OCI-LY1 (cell line): ENCODE measurements around the gene IGF1R.

Source experiments
- H2AFZ ChIP-seq: fragments of 200-600 bp; sonication (generic), shearing (Covaris generic); 2 replicates; pipeline ENCODE4 v1.6.0; 2014; ENCODE audit warnings: antibody characterized with exemption, mild to moderate bottlenecking, low read length
- H3F3A ChIP-seq: fragments of 200-600 bp; sonication (generic), shearing (Covaris generic); 2 replicates; pipeline ENCODE4 v1.6.0; 2014; ENCODE audit warnings: mild to moderate bottlenecking, antibody characterized with exemption, low read length, moderate library complexity; ENCODE audit not compliant: insufficient read depth
- H3K27ac ChIP-seq: fragments of 200-600 bp; sonication (generic); 2 replicates; pipeline ENCODE4 v1.5.1; 2014; ENCODE audit warnings: low read length, mixed run types, mild to moderate bottlenecking, low read depth; ENCODE audit not compliant: poor library complexity, severe bottlenecking
- H3K27me3 ChIP-seq: fragments of 200-600 bp; sonication (generic); 2 replicates; pipeline ENCODE4 v1.6.0; 2014; ENCODE audit warnings: antibody characterized with exemption, mild to moderate bottlenecking, low read length, moderate library complexity; ENCODE audit not compliant: insufficient read depth
- H3K36me3 ChIP-seq: fragments of 200-600 bp; sonication (generic); 2 replicates; pipeline ENCODE4 v1.6.1; 2014; ENCODE audit warnings: mild to moderate bottlenecking, antibody characterized with exemption, low read length, moderate library complexity, mixed read lengths; ENCODE audit not compliant: insufficient read depth
- H3K4me1 ChIP-seq: fragments of 200-600 bp; sonication (generic); 2 replicates; pipeline ENCODE4 v1.5.1; 2014; ENCODE audit warnings: mild to moderate bottlenecking, low read length, moderate library complexity; ENCODE audit not compliant: insufficient read depth, severe bottlenecking
- H3K4me2 ChIP-seq: fragments of 200-600 bp; sonication (generic), shearing (Covaris generic); 2 replicates; pipeline ENCODE4 v1.6.1; 2014; ENCODE audit warnings: low read length
- H3K4me3 ChIP-seq: fragments of 200-600 bp; sonication (generic); 2 replicates; pipeline ENCODE4 v1.5.1; 2014; ENCODE audit warnings: low read length, low read depth, mild to moderate bottlenecking, mixed read lengths; ENCODE audit not compliant: poor library complexity, severe bottlenecking
- H3K79me2 ChIP-seq: fragments of 200-600 bp; shearing (Covaris generic); 2 replicates; pipeline ENCODE4 v1.6.1; 2016; ENCODE audit warnings: mixed run types, low read length, mixed read lengths; ENCODE audit not compliant: insufficient read depth
- H3K9ac ChIP-seq: fragments of 200-600 bp; sonication (generic), shearing (Covaris generic); 2 replicates; pipeline ENCODE4 v1.6.1; 2014; ENCODE audit warnings: mild to moderate bottlenecking, low read length, mixed read lengths
- H3K9me2 ChIP-seq: fragments of 200-600 bp; sonication (generic), shearing (Covaris generic); 2 replicates; pipeline ENCODE4 v1.6.1; 2014; ENCODE audit warnings: low read depth, mild to moderate bottlenecking, low read length, mixed read lengths
- H3K9me3 ChIP-seq: fragments of 200-600 bp; shearing (Covaris generic); 2 replicates; pipeline ENCODE4 v1.6.1; 2014; ENCODE audit warnings: low read length, mixed read lengths
- H4K20me1 ChIP-seq: fragments of 200-600 bp; sonication (generic), shearing (Covaris generic); 2 replicates; pipeline ENCODE4 v1.6.0; 2016; ENCODE audit warnings: mild to moderate bottlenecking, low read length; ENCODE audit not compliant: insufficient read depth
- EZH2 ChIP-seq: fragments of 200-600 bp; sonication (generic), shearing (Covaris generic); IDR thresholded peaks from 2 replicates; pipeline ENCODE4 v1.8.0; 2017; ENCODE audit warnings: borderline replicate concordance, mixed run types, mild to moderate bottlenecking, antibody characterized with exemption, low read length, moderate library complexity, mixed read lengths
- TF ChIP-seq, protein P1 (sequence below): fragments of 200-600 bp; sonication (generic), shearing (Covaris generic); IDR thresholded peaks from 2 replicates; pipeline ENCODE4 v1.5.1; 2017; ENCODE audit warnings: mild to moderate bottlenecking, antibody characterized with exemption, low read length, moderate library complexity, mixed read lengths

IGF1R gene

DNA sequence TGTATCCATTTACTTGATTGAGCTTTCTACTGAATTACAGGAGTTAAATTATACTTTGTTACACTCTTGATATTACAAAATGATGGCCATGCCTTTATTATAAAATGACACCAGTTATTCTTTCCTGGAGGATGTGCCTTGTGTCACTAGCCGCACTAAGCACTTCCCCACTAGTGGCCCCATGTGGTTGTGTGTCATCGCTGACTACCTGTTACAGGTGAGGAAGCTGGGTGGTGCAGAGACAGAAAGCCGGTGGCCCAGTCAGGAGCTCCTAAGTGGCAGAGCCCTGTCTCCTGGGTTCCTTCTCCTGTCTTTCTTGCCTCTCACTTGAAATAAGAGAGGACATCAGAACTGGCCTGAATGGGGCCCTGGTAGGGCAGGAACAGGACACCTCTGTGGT lies 96.8 kb downstream of the IGF1R start:
- Histone ChIP-seq H3F3A (no peaks in the 10 kb centered on the region), H3K4me1 (no peaks in the 10 kb centered on the region), H2AFZ (no peak overlapping the region), H3K9ac (no peak overlapping the region), H3K27ac (no peak overlapping the region), H3K79me2 (no peaks in the 10 kb centered on the region), H3K36me3 (no peaks in the 10 kb centered on the region), H3K27me3 (no peaks in the 10 kb centered on the region), H3K9me2 (no peaks in the 10 kb centered on the region), H3K4me2 (no peak overlapping the region), H3K4me3 (no peak overlapping the region), H4K20me1 (no peaks in the 10 kb centered on the region), H3K9me3 (no peaks in the 10 kb centered on the region)
- TF ChIP-seq, protein P1, sequence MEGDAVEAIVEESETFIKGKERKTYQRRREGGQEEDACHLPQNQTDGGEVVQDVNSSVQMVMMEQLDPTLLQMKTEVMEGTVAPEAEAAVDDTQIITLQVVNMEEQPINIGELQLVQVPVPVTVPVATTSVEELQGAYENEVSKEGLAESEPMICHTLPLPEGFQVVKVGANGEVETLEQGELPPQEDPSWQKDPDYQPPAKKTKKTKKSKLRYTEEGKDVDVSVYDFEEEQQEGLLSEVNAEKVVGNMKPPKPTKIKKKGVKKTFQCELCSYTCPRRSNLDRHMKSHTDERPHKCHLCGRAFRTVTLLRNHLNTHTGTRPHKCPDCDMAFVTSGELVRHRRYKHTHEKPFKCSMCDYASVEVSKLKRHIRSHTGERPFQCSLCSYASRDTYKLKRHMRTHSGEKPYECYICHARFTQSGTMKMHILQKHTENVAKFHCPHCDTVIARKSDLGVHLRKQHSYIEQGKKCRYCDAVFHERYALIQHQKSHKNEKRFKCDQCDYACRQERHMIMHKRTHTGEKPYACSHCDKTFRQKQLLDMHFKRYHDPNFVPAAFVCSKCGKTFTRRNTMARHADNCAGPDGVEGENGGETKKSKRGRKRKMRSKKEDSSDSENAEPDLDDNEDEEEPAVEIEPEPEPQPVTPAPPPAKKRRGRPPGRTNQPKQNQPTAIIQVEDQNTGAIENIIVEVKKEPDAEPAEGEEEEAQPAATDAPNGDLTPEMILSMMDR: no peak
- TF ChIP-seq EZH2: no peak

DNA sequence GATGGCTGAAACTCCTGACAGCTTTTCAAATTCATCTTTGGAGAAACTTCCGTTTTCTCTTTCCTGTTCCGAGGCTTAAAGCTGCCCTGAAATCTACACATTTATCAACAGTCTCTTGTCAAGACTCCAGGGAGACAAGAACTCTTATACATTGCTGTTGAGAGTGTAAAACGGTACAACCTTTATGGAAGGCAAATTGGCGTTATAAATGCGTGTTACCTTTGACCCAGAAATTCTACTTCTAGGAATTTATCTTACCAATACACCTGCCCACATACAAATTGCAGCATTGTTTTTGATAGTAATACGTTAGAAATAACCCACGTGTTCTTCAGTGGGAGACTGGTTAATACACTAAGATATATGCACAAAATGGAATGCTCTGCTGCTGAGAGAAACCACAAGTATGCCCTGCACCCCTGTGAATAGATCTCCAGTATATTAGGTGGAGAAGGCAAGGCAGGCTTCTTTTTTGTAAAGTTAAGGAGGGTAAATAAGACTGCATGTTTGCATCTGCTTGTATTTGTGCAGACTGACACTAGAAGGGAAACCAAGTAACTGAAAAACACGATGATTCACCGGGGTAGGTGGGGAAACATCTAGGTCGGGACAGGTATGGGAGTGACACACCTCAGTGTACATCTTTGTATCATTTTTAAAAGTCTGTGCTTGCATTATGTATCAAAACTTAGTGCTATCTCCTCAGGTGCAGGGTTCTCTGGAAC lies 97.5 kb downstream of the IGF1R start:
- Histone ChIP-seq H3F3A (no peaks in the 10 kb centered on the region), H3K9me2 (no peaks in the 10 kb centered on the region), H3K27ac (no peak overlapping the region), H3K27me3 (no peaks in the 10 kb centered on the region), H3K4me3 (no peak overlapping the region), H3K4me1 (no peaks in the 10 kb centered on the region), H4K20me1 (no peaks in the 10 kb centered on the region), H3K4me2 (no peak overlapping the region), H3K36me3 (no peaks in the 10 kb centered on the region), H3K79me2 (no peaks in the 10 kb centered on the region), H3K9me3 (no peaks in the 10 kb centered on the region), H2AFZ (no peak overlapping the region), H3K9ac (no peak overlapping the region)
- TF ChIP-seq, protein P1: no peak
- no peak for TF ChIP-seq EZH2

DNA sequence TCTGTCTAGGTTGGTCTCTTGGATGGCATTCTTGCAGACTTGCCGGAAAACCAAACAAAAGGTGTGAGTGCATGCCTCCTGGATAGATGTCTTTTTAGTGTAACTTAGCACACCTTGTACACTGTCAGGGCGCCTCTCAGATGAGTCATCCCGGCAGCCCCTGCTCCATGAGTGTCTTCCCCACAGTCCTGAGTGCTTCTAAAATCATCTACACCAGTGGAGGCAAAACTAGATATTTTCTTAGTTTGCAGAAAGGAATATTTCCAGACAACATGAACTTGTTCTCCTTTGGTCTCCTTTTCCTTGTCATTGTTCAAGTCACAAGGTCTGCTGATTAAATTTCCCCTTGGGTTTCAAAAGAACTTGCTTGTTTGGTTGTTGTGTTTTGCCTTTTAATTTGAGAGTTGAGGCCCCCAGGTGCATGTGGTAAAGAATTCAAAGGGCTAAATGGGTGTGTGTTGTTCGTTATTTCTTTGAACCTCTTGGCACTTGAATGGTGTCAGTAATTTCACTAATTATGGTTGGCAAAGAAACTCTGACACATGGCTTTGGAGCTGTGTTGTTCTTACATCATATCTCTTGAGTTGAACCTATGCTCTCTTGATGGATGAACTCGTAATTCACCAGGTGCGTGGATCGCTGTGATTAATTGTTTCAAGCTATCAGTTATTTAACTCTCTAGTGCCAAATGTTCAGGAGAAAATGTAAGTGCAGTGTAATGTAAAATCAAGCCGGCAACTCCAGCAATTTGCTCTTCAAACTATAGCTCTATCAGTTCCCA lies 98.2 kb downstream of the IGF1R start:
- no peak overlapping the region for H3K4me2 ChIP-seq
- H3K9me2 ChIP-seq: no peaks in the 10 kb centered on the region
- H3K36me3 ChIP-seq: no peaks in the 10 kb centered on the region
- H2AFZ ChIP-seq: no peak overlapping the region
- no peaks in the 10 kb centered on the region for H3K79me2 ChIP-seq
- no peaks in the 10 kb centered on the region for H4K20me1 ChIP-seq
- H3K9me3 ChIP-seq: no peaks in the 10 kb centered on the region
- H3K27me3 ChIP-seq: no peaks in the 10 kb centered on the region
- H3K4me3 ChIP-seq: no peak overlapping the region
- no peaks in the 10 kb centered on the region for H3K4me1 ChIP-seq
- no peaks in the 10 kb centered on the region for H3F3A ChIP-seq
- TF ChIP-seq, protein P1: no peak
- TF ChIP-seq EZH2: no peak
- no peak overlapping the region for H3K27ac ChIP-seq
- H3K9ac ChIP-seq: no peak overlapping the region
